ENCODE measurements around the gene PPM1N. TPM values are rescaled to one million over a fixed set of nuclear protein-coding genes. Genes with fewer than 3 reads are reported as not detected.

Gene PPM1N
- total and polyA plus RNA-seq, 11 donors: 0.23 to 2.7 (median 0.65) TPM; not detected in 5

- no peak overlapping the region for H3K4me3 ChIP-seq
- DNase-seq (no peak), ATAC-seq (no peak)
- H3K27me3 ChIP-seq: no peaks in the 10 kb centered on the region
- TF ChIP-seq CTCF (IDR thresholded peaks at IDR 0.05) (no peak), POLR2A (IDR thresholded peaks at IDR 0.05) (no peak)
- H3K4me1 ChIP-seq: peaks cover 0 to 26% (median 14%) of the 10 kb centered on the region in 12 donors
- H3K9me3 ChIP-seq: no peaks in the 10 kb centered on the region
- intact Hi-C loops (cut with DNase I): no loop called here
- no peaks in the 10 kb centered on the region for H3K36me3 ChIP-seq
- H3K27ac ChIP-seq: no peak overlapping the region
Observed at GRCh38 chr19:45457776-45458175, 40.5 kb upstream of the PPM1N start.

GRCh38 chr19:45460807-45461347 is 37.4 kb upstream of the PPM1N start:
- intact Hi-C loops (cut with DNase I): no loop called here
- no peak for TF ChIP-seq POLR2A (IDR thresholded peaks at IDR 0.05)
- TF ChIP-seq CTCF (IDR thresholded peaks at IDR 0.05): no peak
- WGBS, 4 donors: 52 to 79% (median 61%) methylated on average over 5 to 8 of the region's 8 CpGs
- no peaks in the 10 kb centered on the region for H3K27me3 ChIP-seq
- ATAC-seq: no peak
- H3K27ac ChIP-seq: no peak overlapping the region
- no peaks in the 10 kb centered on the region for H3K36me3 ChIP-seq
- peaks cover 0 to 8% (median 5%) of the 10 kb centered on the region in 12 donors for H3K4me1 ChIP-seq
- H3K4me3 ChIP-seq: no peak overlapping the region
- no peak for DNase-seq
- no peaks in the 10 kb centered on the region for H3K9me3 ChIP-seq

- Histone ChIP-seq H3K9me3 (no peaks in the 10 kb centered on the region), H3K36me3 (no peaks in the 10 kb centered on the region), H3K27me3 (no peaks in the 10 kb centered on the region), H3K27ac (no peak overlapping the region), H3K4me1 (peaks cover 0 to 5% (median 3%) of the 10 kb centered on the region in 12 donors), H3K4me3 (no peak overlapping the region)
- DNase-seq: no peak
- 59 to 73% (median 69%) methylated on average over 4 of the region's 4 CpGs for WGBS, 4 donors
- intact Hi-C loops (cut with DNase I): no loop called here
- ATAC-seq: no peak
- no peak for TF ChIP-seq POLR2A (IDR thresholded peaks at IDR 0.05)
- no peak for TF ChIP-seq CTCF (IDR thresholded peaks at IDR 0.05)
Observed at GRCh38 chr19:45462174-45462573, 36.1 kb upstream of the PPM1N start.

- H3K9me3 ChIP-seq: no peaks in the 10 kb centered on the region
- no peaks in the 10 kb centered on the region for H3K36me3 ChIP-seq
- no peak for TF ChIP-seq CTCF (IDR thresholded peaks at IDR 0.05)
- TF ChIP-seq POLR2A (IDR thresholded peaks at IDR 0.05): no peak
- peaks cover 0 to 12% (median 9%) of the 10 kb centered on the region in 12 donors for H3K4me1 ChIP-seq
- H3K4me3 ChIP-seq: no peak overlapping the region
- intact Hi-C loops (cut with DNase I): no loop called here
- no peaks in the 10 kb centered on the region for H3K27me3 ChIP-seq
- WGBS, 4 donors: 74 to 91% (median 79%) methylated on average over 4 of the region's 4 CpGs
- ATAC-seq: no peak
- DNase-seq: no peak
- H3K27ac ChIP-seq: no peak overlapping the region
Observed at GRCh38 chr19:45463241-45463640, 35.0 kb upstream of the PPM1N start.
